ENCODE data around the gene LTB4R2.
"Not testable (repeated sequence)": the region's sequence is repeated elsewhere in the genome, so short reads cannot be mapped to it uniquely, and the experiment has no call there.

Gene LTB4R2

DNA sequence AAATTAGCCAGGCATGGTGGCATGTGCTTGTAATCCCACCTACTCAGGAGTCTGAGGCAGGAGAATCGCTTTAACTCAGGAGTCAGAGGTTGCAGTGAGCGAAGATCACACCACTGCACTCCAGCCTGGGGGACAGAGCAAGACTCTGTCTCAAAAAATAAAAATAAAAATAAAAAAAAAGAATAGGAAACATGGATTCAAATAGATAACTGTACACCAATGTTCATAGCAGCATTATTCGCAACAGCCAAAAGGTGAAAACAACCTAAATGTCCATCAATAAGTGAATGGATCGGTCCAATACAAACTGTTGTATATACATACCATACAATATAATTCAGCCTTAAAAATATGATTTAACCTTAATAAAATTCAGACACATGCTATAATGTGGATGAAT, 32.9 kb downstream of the LTB4R2 start:
- DNase-seq: no peak

- no peak for DNase-seq
Measured at GRCh38 chr14:24343795-24344660, 34.1 kb downstream of the LTB4R2 start.

- no peak for DNase-seq
Measured at GRCh38 chr14:24347134-24347533, 37.2 kb downstream of the LTB4R2 start.

DNA sequence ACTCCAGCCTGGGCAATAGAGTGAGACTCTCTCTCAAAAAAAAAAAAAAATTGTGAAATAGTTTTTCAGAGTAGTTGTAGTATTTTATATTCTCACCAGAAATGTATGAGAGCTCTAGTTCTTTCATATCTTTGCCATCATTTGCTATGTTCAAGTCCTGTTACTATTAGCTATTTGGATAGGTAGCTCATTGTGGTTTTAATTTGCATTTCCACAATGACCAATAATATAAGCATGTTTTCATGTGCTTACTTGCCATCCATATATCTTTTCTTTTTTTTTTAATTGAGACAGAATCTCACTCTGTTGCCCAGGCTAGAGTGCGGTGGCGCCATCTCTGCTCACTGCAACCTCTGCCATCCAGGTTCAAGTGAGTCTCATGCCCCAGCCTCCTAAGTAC, 38.2 kb downstream of the LTB4R2 start:
- no peak for DNase-seq

DNA sequence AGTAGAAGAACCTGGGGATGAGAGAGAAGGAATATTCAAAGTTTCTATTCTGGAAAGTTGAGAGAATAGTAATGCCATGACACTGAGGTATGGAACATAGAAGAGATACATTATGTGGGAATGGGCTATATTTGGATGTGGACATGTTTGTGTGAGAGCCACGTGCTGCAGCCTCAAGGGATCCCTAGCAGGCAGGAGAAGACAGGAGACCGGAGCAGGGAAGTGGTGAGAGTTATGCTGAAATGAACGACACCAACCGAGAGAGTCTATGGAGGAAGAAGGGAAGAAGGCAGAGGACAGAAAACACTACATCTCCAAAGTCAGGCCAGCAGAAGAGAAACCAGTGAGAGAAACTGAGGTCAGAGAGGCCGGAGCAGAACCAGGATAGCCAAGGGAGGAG, 39.8 kb downstream of the LTB4R2 start:
- DNase-seq: no peak

GRCh38 chr14:24351517-24351916, 41.6 kb downstream of the LTB4R2 start:
- DNase-seq: peak; percentile 69

DNA sequence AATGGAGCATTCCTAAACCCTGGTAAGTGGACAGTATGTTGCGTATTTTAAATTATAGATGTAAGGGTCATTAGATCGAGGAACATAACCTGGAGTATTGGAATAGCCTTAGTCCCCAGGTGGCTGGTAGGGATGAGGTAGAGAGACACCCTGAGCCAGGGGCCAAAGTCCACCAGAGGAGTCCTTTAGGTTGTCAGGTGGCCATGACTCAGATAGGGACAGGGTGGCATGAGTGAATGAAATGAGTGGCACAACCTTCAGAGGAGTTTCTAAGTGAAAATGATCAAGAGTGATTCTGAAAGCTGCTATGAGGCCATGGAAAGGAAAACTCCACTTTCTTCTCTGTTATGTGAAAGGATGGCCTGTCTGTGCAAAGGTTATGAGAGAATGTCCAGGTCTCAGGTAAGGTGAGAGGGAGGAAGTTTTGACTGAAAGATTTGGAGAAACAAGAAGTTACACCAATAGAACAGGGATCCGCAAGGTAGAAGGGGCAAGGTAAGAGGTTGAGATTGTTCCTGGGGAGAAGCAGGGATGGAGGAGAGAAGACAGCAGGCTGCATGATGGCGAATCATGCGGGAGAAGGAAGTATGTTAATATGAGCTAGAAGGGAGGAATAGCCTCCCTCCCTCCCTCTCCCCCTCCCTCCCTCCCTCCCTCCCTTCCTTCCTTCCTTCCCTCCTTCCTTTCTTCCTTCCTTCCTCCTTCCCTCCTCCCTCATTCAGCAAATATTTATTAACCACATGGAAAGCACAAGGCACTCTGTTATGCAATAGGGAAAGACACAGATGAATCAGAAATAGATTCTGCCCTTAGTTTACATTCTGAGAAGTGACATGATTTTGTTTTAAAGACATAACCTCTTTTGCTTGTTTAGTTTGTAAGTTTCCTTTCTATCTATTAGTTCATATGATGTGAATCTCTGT, 43.9 kb downstream of the LTB4R2 start:
- DNase-seq: no peak

DNA sequence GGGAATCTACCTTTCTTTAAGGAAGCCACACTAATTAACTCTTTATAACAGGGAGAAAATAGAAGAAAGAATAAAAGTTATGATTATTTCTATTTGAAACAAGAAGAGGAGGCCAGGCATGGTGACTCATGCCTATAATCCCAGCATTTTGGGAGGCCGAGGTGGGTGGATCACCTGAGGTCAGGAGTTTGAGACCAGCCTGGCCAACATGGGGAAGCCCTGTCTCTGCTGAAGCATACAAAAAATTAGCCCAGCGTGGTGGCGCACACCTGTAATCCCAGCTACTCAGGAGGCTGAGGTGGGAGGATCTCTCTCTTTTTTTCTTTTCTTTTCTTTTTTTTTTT, 44.5 kb downstream of the LTB4R2 start:
- not testable (repeated sequence) for DNase-seq

- DNase-seq: no peak
Measured at GRCh38 chr14:24355009-24355408, 45.1 kb downstream of the LTB4R2 start.

DNA sequence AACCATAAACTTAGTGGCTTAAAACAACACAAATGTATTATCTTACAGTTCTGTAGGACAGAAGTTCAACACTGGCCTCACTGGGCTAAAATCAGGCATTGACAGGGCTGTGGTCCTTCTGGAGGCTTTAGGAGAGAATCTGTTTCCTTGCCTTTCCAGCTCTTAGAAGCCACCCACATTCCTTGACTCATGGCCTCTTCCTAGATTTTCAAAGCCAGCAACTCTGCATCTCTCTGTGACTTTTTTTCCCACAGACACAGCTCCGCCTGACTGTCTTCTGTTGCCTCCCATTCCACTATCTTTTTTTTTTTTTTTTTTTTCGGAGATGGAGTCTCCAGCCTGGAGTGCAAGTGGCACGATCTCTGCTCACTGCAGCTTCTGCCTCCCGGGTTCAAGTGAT, 46.3 kb downstream of the LTB4R2 start:
- DNase-seq: no peak

DNA sequence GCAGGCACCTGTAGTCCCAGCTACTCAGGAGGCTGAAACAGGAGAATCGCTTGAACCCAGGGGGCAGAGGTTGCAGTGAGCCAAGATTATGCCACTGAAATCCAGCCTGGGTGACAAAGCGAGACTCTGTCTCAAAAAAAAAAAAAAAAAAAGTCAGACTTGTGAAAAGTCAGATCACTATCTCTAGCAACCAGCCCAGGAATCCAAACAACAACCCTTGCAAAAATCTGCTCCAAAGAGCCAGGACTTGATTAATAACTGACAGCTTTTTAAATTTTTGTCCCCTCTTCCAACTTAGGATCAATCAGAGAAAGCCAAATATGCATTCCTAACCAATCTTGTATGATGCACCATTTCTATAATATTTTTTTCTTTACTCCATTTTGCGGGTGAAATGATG, 50.3 kb downstream of the LTB4R2 start:
- no peak for DNase-seq

DNA sequence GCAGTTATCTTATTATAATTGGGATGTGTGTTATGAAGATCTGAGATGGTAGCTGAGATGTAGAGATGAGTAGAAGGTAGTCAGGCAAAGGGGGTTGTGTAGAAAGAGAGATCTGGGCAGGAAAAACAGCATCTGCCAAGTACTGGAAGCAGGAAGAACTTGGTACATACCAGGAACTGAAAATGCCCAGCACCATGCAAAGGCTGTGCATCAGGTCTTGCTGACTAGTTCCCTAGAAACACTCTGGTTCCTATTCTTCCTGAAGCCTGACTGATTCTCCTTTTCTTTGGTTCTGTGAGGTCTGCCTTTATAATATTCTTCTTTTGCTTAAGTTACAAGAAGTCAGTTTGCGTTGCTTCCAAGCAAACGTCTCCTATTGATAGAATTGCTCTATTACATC, 51.4 kb downstream of the LTB4R2 start:
- no peak for DNase-seq

Measured in hematopoietic multipotent progenitor cell treated with erythropoietin and hydrocortisone succinate and interleukin-3 and kit ligand, for 6 days (in vitro differentiated cells).